IPS-15b (cell line): ENCODE data around the gene PFN3.
A peak's percentile ranks its signal among the peaks of the same experiment; 100 is the strongest.

Experiments used
- H3K27me3 ChIP-seq: one replicate; pipeline ENCODE4 v1.6.1; 2013; ENCODE audit warnings: low read length; ENCODE audit not compliant: control insufficient read depth, insufficient read depth
- H3K36me3 ChIP-seq: one replicate; pipeline ENCODE4 v1.6.1; 2013; ENCODE audit warnings: low read length; ENCODE audit not compliant: control insufficient read depth, insufficient read depth
- H3K4me1 ChIP-seq: one replicate; pipeline ENCODE4 v1.6.1; 2013; ENCODE audit warnings: mild to moderate bottlenecking, low read length; ENCODE audit not compliant: control insufficient read depth, insufficient read depth
- H3K4me3 ChIP-seq: one replicate; pipeline ENCODE4 v1.5.1; 2013; ENCODE audit warnings: low read depth, low read length
- H3K9ac ChIP-seq: one replicate; pipeline ENCODE4 v1.6.1; 2013; ENCODE audit warnings: low read depth, mild to moderate bottlenecking, low read length
- H3K9me3 ChIP-seq: one replicate; pipeline ENCODE4 v1.6.1; 2013; ENCODE audit warnings: mild to moderate bottlenecking, low read length; ENCODE audit not compliant: control insufficient read depth, insufficient read depth

The PFN3 gene

DNA sequence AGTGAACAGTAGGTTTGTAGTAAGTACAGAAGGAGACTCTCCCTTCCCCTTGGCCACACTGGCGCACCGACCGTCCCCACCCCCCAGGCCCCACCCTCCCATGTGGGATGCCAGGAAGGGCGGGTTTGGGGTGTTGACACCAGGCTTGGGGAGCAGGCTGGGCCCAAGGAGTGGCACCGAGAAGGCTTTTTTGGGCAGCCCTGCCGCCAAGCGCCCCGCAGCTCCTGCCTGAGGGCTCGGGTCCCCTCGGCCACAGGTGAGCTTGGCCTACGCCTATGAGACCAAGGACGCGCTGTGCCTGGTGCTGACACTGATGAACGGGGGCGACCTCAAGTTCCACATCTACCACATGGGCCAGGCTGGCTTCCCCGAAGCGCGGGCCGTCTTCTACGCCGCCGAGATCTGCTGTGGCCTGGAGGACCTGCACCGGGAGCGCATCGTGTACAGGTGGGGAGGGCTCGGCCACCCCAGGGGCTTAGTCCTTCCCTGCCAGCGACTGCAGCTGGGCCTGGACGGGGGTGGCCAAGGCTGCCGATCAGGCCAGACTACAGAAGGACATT is 33.3 kb upstream of the PFN3 start:
- H3K4me3 ChIP-seq = no peak overlapping the region
- H3K9ac ChIP-seq = no peak overlapping the region
- peaks cover 83% of the 10 kb centered on the region for H3K36me3 ChIP-seq
- H3K27me3 ChIP-seq = no peaks in the 10 kb centered on the region
- no peaks in the 10 kb centered on the region for H3K9me3 ChIP-seq
- H3K4me1 ChIP-seq = peaks cover 6% of the 10 kb centered on the region

DNA sequence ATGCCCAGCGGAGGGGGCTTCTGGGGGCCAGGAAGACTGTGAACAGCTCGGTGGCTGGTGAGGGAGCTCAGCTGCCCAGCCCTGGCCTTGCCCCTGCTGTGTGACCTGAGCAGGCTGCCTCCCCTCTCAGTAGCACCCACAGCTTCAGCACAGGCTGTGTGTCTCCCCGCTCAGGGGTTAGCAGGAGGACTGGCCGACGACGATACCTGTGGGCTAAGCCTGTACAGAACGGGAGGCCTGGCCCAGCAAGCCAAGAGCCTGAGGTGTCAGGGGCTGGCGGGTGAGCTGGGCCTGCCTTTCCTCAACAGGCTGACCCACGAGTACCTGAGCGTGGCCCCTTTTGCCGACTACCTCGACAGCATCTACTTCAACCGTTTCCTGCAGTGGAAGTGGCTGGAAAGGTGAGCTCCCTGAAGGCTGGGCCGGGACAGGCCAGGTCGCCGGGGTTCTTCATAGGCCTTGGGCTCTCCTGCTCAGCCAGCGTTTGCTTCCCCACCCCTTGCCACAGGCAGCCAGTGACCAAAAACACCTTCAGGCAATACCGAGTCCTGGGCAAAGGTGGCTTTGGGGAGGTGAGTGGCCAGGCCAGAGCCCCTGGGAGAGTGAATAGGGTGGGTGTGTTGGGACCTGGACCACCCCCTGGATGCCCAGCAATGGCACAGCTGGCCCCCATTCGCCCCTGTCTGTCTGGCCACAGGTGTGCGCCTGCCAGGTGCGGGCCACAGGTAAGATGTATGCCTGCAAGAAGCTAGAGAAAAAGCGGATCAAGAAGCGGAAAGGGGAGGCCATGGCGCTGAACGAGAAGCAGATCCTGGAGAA is 32.6 kb upstream of the PFN3 start:
- no peaks in the 10 kb centered on the region for H3K9me3 ChIP-seq
- H3K36me3 ChIP-seq = peaks cover 78% of the 10 kb centered on the region
- no peak overlapping the region for H3K4me3 ChIP-seq
- H3K4me1 ChIP-seq = peaks cover 6% of the 10 kb centered on the region
- H3K27me3 ChIP-seq = no peaks in the 10 kb centered on the region
- H3K9ac ChIP-seq = no peak overlapping the region

DNA sequence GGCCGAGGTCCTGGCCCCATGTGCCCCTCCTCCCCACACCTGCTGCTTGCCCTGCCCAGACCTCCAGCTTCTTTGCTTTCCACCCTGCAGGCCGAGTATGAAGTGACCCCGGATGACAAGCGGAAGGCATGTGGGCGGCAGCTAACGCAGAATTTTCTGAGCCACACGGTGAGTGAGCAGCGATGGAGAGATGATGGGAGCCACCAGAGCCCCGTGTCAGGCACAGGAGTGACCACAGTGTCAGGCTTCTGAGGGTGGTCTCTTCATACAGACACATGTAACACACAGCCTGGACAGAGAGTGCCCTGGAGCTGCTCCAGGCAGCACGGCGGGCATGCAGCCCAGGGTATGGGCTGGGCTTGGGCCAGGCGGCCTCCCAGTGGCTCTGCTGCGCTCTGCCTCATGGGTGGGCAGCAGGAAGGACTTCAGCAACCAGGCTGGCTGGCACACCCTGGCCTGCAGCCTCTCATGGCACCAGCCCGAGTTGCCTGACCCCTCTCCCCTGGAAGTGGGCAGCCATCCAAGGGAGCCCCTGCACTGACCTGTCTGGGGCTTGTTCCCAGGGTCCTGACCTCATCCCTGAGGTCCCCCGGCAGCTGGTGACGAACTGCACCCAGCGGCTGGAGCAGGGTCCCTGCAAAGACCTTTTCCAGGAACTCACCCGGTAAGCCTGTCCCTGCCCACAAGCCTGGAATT is 31.8 kb upstream of the PFN3 start:
- peaks cover 72% of the 10 kb centered on the region for H3K36me3 ChIP-seq
- no peaks in the 10 kb centered on the region for H3K9me3 ChIP-seq
- H3K4me1 ChIP-seq = peaks cover 12% of the 10 kb centered on the region
- no peaks in the 10 kb centered on the region for H3K27me3 ChIP-seq
- no peak overlapping the region for H3K4me3 ChIP-seq
- no peak overlapping the region for H3K9ac ChIP-seq

DNA sequence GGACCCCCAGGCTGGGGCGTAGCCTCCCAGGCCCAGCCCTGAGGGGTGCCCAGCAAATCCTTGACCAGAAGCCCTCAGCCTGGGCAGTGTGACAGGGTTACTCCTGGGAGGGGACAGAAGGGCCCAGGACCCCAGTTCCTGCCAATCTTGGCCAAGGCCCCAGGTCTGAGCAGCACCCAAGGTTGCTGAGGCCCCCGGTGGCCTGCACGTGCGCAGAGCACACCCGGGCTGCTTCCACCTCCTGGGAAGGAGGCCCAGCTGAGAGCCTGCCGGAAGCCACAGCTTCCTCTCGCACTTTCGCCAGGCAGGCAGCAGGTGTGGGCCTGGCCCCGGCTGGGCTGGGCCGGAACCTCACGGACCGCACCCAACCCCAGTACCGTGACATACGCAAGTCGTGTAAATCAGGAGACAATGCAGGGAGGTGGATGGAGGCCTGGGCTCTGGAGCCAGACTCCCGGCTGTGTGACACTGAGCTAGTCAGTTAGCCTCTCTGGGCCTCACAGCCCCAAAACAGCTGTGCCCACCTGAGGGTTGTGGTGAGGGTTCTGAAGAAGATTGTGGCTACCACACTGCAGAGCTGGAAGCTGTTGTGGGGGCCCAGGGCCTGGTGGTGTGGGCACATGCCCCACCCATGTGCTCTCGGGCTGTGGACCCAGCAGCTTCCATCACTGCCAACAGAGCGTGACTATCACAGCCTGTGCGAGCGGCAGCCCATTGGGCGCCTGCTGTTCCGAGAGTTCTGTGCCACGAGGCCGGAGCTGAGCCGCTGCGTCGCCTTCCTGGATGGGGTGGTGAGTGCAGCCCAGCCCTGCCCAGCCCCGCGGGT is 31.1 kb upstream of the PFN3 start:
- Histone ChIP-seq H3K4me3 (no peak overlapping the region), H3K9me3 (no peaks in the 10 kb centered on the region), H3K4me1 (peaks cover 13% of the 10 kb centered on the region), H3K36me3 (peaks cover 67% of the 10 kb centered on the region), H3K27me3 (no peaks in the 10 kb centered on the region), H3K9ac (no peak overlapping the region)

DNA sequence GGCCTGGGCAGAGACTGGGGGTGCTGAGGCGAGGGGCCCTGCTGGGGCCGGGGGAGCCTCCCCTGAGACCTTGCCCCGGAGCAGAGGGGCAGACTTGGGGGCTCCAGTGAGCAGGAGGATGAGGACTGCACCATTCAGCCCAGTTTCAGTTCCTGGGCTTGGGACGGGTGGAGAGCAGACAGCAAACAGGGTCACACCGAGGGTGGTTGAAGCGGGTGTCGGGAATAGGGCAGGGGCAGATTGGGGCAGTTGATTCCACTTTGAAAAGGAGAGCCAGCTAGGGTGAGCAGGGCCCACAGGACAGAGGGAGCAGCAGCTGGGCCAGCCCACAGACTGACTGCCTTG is 30.5 kb upstream of the PFN3 start:
- H3K36me3 ChIP-seq = peaks cover 61% of the 10 kb centered on the region
- H3K9ac ChIP-seq = no peak overlapping the region
- no peak overlapping the region for H3K4me3 ChIP-seq
- no peaks in the 10 kb centered on the region for H3K9me3 ChIP-seq
- peaks cover 13% of the 10 kb centered on the region for H3K4me1 ChIP-seq
- no peaks in the 10 kb centered on the region for H3K27me3 ChIP-seq

DNA sequence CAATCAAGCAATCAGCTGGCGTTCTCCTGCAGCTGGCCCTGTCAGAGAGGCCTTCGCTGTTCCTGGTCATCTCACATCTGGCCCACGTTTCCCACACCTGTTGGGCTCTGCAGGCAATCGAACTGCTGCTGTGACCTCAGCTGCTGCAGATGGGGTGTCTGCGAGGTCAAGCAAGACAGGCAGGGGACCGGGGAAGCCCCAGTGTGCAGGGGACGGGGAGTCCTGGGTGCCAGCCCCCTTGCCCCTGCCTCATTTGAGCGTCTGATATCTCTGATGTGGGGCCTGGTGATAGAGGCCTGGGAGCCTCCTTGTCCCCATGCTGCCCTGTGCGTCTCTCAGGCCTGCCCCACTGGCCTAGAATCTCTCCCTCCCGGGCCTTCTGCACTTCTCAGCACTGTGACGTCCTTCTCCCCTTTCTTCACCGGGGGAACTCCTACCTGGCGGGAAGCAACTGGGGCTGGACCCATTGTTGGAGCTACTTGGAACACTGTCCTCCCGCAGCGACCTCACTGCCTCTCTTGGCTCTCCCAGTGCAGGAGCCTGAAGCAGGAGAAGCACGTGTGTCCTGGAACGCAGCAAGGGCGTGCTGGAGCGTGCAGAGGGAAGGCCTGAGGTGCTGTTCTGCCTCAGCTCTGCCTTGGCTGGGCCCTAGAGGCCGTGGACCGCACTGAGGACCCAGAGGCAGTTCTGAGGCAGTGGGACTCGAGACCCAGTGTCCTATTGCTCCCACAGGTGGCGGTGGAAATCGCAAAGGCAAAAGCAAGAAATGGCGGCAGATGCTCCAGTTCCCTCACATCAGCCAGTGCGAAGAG is 29.9 kb upstream of the PFN3 start:
- Histone ChIP-seq H3K4me1 (peaks cover 17% of the 10 kb centered on the region), H3K9me3 (no peaks in the 10 kb centered on the region), H3K9ac (no peak overlapping the region), H3K4me3 (no peak overlapping the region), H3K27me3 (no peaks in the 10 kb centered on the region), H3K36me3 (peaks cover 56% of the 10 kb centered on the region)

DNA sequence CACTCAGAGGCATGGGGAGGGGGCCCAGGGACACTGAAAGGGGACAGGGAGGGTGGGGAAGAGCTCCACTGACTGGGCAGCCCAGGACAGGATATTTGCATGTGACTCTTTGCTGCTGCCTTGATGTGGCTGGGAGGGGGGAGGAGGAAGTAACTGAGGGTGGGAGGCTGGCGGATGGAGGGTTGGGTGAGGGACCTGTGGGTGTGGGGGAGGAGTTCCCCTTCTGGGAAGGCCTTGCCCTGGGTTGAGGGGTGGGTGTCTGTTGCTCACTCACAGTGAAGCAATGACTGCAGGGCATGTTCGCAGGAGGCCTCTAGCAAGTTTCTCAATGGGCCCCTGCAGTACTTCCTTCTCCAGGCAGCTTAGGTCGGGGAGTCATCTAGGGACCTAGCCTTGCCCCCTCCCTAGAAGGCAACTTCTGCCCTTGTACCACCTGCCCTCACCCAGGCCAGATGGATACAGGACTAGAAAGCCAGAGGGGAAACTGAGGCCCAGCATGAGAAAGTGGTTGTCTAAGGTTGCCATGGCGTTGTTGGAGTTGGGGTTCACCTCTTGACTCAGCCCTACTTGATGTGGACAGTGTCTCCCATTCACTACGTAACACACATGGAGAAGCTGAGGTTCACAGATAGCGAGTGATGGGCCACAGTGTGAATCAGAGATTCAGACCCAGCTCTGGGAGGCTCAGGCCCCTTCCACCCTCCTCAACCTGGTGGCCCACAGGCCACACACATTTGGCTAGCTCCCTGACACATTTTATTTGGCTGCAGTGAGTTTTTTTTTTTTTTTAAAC is 29.0 kb upstream of the PFN3 start:
- Histone ChIP-seq H3K9me3 (no peaks in the 10 kb centered on the region), H3K4me1 (peaks cover 19% of the 10 kb centered on the region), H3K27me3 (no peaks in the 10 kb centered on the region), H3K9ac (no peak overlapping the region), H3K36me3 (peaks cover 46% of the 10 kb centered on the region), H3K4me3 (no peak overlapping the region)

DNA sequence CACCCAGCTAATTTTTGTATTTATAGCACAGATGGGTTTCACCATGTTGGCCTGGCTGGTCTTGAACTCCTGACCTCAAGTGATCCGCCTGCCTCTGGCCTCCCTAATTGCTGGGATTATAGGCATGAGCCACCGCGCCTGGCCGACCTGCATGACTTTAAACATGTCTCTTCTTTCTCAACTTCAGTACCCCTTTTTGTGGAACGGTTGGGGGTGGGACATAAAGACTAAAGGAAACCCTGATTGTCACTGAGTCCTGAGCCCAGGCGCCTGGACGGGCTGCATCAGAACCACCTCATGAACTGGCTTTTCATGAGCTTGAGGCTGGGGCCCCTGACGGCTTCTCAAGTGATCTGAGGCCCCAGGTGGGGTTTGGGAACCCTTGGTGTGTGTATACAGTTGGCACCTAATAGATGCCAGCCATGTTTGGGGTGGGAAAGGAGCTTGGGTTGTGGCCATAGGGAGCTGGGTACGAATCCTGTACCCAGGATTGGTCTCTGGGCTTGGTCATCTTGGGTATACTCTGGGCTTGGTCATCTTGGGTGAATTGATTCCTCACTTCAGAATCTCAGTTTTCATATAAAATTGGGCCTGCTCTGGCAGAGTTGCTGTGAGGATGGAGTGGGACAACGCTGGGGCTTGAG is 28.2 kb upstream of the PFN3 start:
- H3K9me3 ChIP-seq = no peaks in the 10 kb centered on the region
- H3K4me3 ChIP-seq = no peak overlapping the region
- peaks cover 39% of the 10 kb centered on the region for H3K36me3 ChIP-seq
- H3K4me1 ChIP-seq = peaks cover 19% of the 10 kb centered on the region
- H3K27me3 ChIP-seq = no peaks in the 10 kb centered on the region
- no peak overlapping the region for H3K9ac ChIP-seq

DNA sequence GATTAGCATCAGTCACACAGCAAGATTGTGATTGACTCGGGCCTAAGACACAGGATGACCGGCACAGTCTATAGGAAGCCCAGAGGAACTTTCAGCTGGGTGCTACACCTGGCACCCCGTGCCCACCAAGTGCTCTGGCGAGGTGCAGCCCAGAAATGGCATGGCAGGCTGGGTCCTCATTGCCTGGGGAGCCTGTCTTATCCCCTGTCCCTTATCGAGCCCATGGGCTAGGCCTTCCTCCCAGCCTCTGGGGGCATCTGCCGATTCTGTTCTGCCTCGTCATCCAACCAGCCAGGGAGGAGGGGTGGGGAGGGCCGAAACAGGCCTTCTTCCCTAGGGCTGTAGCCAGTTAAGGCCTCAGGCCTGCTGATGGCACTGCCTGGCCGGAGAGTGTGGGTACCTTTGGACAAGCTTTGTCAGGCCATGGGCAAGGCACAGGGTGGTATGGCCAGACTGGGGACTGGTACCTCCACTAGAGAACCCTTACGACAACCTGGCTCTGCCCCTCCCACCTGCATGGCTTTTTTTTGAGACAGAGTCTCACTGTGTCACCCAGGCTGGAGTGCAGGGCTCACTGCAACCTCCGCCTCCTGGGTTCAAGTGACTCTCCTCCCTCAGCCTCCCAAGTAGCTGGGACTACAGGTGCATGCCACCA is 27.6 kb upstream of the PFN3 start:
- Histone ChIP-seq H3K4me3 (peak overlapping the region; percentile 13), H3K36me3 (peaks cover 33% of the 10 kb centered on the region)

More for the DNA sequence above, 27.6 kb upstream of the PFN3 start:
- Histone ChIP-seq H3K9me3 (no peaks in the 10 kb centered on the region), H3K9ac (no peak overlapping the region), H3K4me1 (peaks cover 19% of the 10 kb centered on the region), H3K27me3 (no peaks in the 10 kb centered on the region)
